HEK293 (cell line): ENCODE results near the gene CATSPER1.

Source experiments
- KLF7 ChIP-seq: fragments of 450-650 bp; formaldehyde crosslinking; IDR thresholded peaks from 2 replicates; pipeline ENCODE4 v1.5.1; 2016; ENCODE audit warnings: missing biosample characterization, missing genetic modification characterization, borderline replicate concordance
- KLF8 ChIP-seq: fragments of 450-650 bp; formaldehyde crosslinking; IDR thresholded peaks from 2 replicates; pipeline ENCODE4 v1.5.1; 2016; ENCODE audit warnings: missing biosample characterization, missing genetic modification characterization
- TRIM28 ChIP-seq: IDR thresholded peaks from 2 replicates; pipeline ENCODE4 v1.6.1; 2011; ENCODE audit warnings: low read length, control low read depth, borderline replicate concordance
- TSHZ1 ChIP-seq: fragments of 450-650 bp; formaldehyde crosslinking; IDR thresholded peaks from 2 replicates; pipeline ENCODE4 v1.5.1; 2016; ENCODE audit warnings: missing biosample characterization, missing genetic modification characterization, borderline replicate concordance
- WT1 ChIP-seq: fragments of 450-650 bp; formaldehyde crosslinking; IDR thresholded peaks from 2 replicates; pipeline ENCODE4 v1.5.1; 2016; ENCODE audit warnings: missing biosample characterization, missing genetic modification characterization
- ZBTB26 ChIP-seq: fragments of 450-650 bp; formaldehyde crosslinking; optimal IDR thresholded peaks from 2 replicates; pipeline ENCODE3; 2016; ENCODE audit warnings: missing biosample characterization, mild to moderate bottlenecking, missing genetic modification characterization
- ZNF112 ChIP-seq: fragments of 450-650 bp; formaldehyde crosslinking; IDR thresholded peaks from 2 replicates; pipeline ENCODE4 v1.5.0; 2017; ENCODE audit warnings: missing biosample characterization, missing genetic modification characterization
- ZNF133 ChIP-seq: fragments of 450-650 bp; formaldehyde crosslinking; IDR thresholded peaks from 2 replicates; pipeline ENCODE4 v1.5.1; 2016; ENCODE audit warnings: missing biosample characterization, missing genetic modification characterization
- ZNF175 ChIP-seq: fragments of 450-650 bp; formaldehyde crosslinking; IDR thresholded peaks from 2 replicates; pipeline ENCODE4 v1.5.1; 2016; ENCODE audit warnings: missing biosample characterization, missing genetic modification characterization
- ZNF211 ChIP-seq: fragments of 450-650 bp; formaldehyde crosslinking; IDR thresholded peaks from 2 replicates; pipeline ENCODE4 v1.5.1; 2016; ENCODE audit warnings: low read depth, missing biosample characterization, missing genetic modification characterization
- ZNF23 ChIP-seq: fragments of 450-650 bp; formaldehyde crosslinking; IDR thresholded peaks from 2 replicates; pipeline ENCODE4 v1.5.1; 2016; ENCODE audit warnings: missing biosample characterization, missing genetic modification characterization, borderline replicate concordance
- ZNF433 ChIP-seq: fragments of 450-650 bp; formaldehyde crosslinking; IDR thresholded peaks from 2 replicates; pipeline ENCODE4 v1.5.1; 2016; ENCODE audit warnings: missing biosample characterization, missing genetic modification characterization, low read depth
- ZNF473 ChIP-seq: fragments of 450-650 bp; formaldehyde crosslinking; IDR thresholded peaks from 2 replicates; pipeline ENCODE4 v1.5.1; 2017; ENCODE audit warnings: missing biosample characterization, missing genetic modification characterization
- ZNF76 ChIP-seq: fragments of 450-650 bp; formaldehyde crosslinking; IDR thresholded peaks from 2 replicates; pipeline ENCODE4; 2016; ENCODE audit warnings: low read depth, missing biosample characterization, missing genetic modification characterization, borderline replicate concordance
- ZNF777 ChIP-seq: fragments of 450-650 bp; formaldehyde crosslinking; IDR thresholded peaks from 2 replicates; pipeline ENCODE4 v1.5.1; 2017; ENCODE audit warnings: missing biosample characterization, missing genetic modification characterization, borderline replicate concordance
- ZSCAN23 ChIP-seq: fragments of 450-650 bp; formaldehyde crosslinking; IDR thresholded peaks from 2 replicates; pipeline ENCODE4 v1.5.1; 2016; ENCODE audit warnings: missing biosample characterization, missing genetic modification characterization
- ZSCAN30 ChIP-seq: fragments of 450-650 bp; IDR thresholded peaks from 2 replicates; pipeline ENCODE4 v1.5.1; 2018; ENCODE audit warnings: missing biosample characterization, mild to moderate bottlenecking, missing genetic modification characterization, moderate library complexity
- TF ChIP-seq, protein P1 (sequence below): fragments of 450-650 bp; formaldehyde crosslinking; IDR thresholded peaks from 2 replicates; pipeline ENCODE4 v1.5.1; 2017; ENCODE audit warnings: missing biosample characterization, missing genetic modification characterization
- TF ChIP-seq, protein P2 (sequence below): fragments of 450-650 bp; formaldehyde crosslinking; IDR thresholded peaks from 2 replicates; pipeline ENCODE4 v1.5.1; 2016; ENCODE audit warnings: missing biosample characterization, missing genetic modification characterization, borderline replicate concordance
- TF ChIP-seq, protein P3 (sequence below): fragments of 450-650 bp; formaldehyde crosslinking; conservative IDR thresholded peaks from 2 replicates; pipeline ENCODE4 v1.5.1; 2016; ENCODE audit warnings: low read depth, missing biosample characterization, missing genetic modification characterization
- TF ChIP-seq, protein P4 (sequence below): fragments of 450-650 bp; formaldehyde crosslinking; IDR thresholded peaks from 2 replicates; pipeline ENCODE4 v1.5.1; 2017; ENCODE audit warnings: missing biosample characterization, missing genetic modification characterization

CATSPER1 gene

GRCh38 chr11:66051766-66052663, 25.7 kb upstream of the CATSPER1 start, which contains the start of gene SF3B2 (continued):
- TF ChIP-seq ZNF112: no peak
- TF ChIP-seq ZSCAN30 (tag by site-specific recombination): peak; percentile 61; the same call in 1 of the 2 replicates
- TF ChIP-seq ZNF76: peak; percentile 94
- TF ChIP-seq, protein P1, sequence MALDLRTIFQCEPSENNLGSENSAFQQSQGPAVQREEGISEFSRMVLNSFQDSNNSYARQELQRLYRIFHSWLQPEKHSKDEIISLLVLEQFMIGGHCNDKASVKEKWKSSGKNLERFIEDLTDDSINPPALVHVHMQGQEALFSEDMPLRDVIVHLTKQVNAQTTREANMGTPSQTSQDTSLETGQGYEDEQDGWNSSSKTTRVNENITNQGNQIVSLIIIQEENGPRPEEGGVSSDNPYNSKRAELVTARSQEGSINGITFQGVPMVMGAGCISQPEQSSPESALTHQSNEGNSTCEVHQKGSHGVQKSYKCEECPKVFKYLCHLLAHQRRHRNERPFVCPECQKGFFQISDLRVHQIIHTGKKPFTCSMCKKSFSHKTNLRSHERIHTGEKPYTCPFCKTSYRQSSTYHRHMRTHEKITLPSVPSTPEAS (tag by site-specific recombination): no peak
- TF ChIP-seq ZNF777 (tag by site-specific recombination): no peak
- no peak for TF ChIP-seq ZNF175 (tag by site-specific recombination)
- no peak for TF ChIP-seq WT1
- TF ChIP-seq ZNF211 (tag by site-specific recombination): no peak
- TF ChIP-seq ZBTB26 (tag by site-specific recombination): peak; percentile 96
- TF ChIP-seq TRIM28: no peak
- TF ChIP-seq ZSCAN23: no peak
- no peak for TF ChIP-seq KLF7
- TF ChIP-seq ZNF473: no peak
- TF ChIP-seq KLF8: peak; percentile 59; the same call in 1 of the 2 replicates
- no peak for TF ChIP-seq ZNF433 (tag by site-specific recombination)
- no peak for TF ChIP-seq ZNF133 (tag by site-specific recombination)
- no peak for TF ChIP-seq TSHZ1 (tag by site-specific recombination)
- TF ChIP-seq ZNF23 (tag by site-specific recombination): no peak
- TF ChIP-seq, protein P2, sequence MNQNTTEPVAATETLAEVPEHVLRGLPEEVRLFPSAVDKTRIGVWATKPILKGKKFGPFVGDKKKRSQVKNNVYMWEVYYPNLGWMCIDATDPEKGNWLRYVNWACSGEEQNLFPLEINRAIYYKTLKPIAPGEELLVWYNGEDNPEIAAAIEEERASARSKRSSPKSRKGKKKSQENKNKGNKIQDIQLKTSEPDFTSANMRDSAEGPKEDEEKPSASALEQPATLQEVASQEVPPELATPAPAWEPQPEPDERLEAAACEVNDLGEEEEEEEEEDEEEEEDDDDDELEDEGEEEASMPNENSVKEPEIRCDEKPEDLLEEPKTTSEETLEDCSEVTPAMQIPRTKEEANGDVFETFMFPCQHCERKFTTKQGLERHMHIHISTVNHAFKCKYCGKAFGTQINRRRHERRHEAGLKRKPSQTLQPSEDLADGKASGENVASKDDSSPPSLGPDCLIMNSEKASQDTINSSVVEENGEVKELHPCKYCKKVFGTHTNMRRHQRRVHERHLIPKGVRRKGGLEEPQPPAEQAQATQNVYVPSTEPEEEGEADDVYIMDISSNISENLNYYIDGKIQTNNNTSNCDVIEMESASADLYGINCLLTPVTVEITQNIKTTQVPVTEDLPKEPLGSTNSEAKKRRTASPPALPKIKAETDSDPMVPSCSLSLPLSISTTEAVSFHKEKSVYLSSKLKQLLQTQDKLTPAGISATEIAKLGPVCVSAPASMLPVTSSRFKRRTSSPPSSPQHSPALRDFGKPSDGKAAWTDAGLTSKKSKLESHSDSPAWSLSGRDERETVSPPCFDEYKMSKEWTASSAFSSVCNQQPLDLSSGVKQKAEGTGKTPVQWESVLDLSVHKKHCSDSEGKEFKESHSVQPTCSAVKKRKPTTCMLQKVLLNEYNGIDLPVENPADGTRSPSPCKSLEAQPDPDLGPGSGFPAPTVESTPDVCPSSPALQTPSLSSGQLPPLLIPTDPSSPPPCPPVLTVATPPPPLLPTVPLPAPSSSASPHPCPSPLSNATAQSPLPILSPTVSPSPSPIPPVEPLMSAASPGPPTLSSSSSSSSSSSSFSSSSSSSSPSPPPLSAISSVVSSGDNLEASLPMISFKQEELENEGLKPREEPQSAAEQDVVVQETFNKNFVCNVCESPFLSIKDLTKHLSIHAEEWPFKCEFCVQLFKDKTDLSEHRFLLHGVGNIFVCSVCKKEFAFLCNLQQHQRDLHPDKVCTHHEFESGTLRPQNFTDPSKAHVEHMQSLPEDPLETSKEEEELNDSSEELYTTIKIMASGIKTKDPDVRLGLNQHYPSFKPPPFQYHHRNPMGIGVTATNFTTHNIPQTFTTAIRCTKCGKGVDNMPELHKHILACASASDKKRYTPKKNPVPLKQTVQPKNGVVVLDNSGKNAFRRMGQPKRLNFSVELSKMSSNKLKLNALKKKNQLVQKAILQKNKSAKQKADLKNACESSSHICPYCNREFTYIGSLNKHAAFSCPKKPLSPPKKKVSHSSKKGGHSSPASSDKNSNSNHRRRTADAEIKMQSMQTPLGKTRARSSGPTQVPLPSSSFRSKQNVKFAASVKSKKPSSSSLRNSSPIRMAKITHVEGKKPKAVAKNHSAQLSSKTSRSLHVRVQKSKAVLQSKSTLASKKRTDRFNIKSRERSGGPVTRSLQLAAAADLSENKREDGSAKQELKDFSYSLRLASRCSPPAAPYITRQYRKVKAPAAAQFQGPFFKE (tag by site-specific recombination): no peak
- TF ChIP-seq, protein P3, sequence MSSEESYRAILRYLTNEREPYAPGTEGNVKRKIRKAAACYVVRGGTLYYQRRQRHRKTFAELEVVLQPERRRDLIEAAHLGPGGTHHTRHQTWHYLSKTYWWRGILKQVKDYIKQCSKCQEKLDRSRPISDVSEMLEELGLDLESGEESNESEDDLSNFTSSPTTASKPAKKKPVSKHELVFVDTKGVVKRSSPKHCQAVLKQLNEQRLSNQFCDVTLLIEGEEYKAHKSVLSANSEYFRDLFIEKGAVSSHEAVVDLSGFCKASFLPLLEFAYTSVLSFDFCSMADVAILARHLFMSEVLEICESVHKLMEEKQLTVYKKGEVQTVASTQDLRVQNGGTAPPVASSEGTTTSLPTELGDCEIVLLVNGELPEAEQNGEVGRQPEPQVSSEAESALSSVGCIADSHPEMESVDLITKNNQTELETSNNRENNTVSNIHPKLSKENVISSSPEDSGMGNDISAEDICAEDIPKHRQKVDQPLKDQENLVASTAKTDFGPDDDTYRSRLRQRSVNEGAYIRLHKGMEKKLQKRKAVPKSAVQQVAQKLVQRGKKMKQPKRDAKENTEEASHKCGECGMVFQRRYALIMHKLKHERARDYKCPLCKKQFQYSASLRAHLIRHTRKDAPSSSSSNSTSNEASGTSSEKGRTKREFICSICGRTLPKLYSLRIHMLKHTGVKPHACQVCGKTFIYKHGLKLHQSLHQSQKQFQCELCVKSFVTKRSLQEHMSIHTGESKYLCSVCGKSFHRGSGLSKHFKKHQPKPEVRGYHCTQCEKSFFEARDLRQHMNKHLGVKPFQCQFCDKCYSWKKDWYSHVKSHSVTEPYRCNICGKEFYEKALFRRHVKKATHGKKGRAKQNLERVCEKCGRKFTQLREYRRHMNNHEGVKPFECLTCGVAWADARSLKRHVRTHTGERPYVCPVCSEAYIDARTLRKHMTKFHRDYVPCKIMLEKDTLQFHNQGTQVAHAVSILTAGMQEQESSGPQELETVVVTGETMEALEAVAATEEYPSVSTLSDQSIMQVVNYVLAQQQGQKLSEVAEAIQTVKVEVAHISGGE (tag by site-specific recombination): peak; percentile 96
- TF ChIP-seq, protein P4, sequence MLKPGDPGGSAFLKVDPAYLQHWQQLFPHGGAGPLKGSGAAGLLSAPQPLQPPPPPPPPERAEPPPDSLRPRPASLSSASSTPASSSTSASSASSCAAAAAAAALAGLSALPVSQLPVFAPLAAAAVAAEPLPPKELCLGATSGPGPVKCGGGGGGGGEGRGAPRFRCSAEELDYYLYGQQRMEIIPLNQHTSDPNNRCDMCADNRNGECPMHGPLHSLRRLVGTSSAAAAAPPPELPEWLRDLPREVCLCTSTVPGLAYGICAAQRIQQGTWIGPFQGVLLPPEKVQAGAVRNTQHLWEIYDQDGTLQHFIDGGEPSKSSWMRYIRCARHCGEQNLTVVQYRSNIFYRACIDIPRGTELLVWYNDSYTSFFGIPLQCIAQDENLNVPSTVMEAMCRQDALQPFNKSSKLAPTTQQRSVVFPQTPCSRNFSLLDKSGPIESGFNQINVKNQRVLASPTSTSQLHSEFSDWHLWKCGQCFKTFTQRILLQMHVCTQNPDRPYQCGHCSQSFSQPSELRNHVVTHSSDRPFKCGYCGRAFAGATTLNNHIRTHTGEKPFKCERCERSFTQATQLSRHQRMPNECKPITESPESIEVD (tag by site-specific recombination): no peak
